Stimulated activated CD4-positive, alpha-beta T cell treated with anti-CD3 and anti-CD28 coated beads, TNF-alpha, amount 100 ng/mL, for 4 hours (primary cell): ENCODE results near the gene TPO.
"Not testable (repeated sequence)": the region's sequence is repeated elsewhere in the genome, so short reads cannot be mapped to it uniquely, and the experiment has no call there.

Experiments
- DNase-seq, 3 experiments: peaks; one replicate each; pipeline ENCODE4 v3.0.0-alpha.2; 2020; ENCODE audit warnings: low read depth in 3 of 3

TPO gene

GRCh38 chr2:1501991-1502390 lies 88.7 kb downstream of the TPO start:
- no peak for DNase-seq

- no peak for DNase-seq
These were observed 89.6 kb downstream of the TPO start for GRCh38 chr2:1502891-1503304.

- no peak for DNase-seq
These were observed 90.4 kb downstream of the TPO start for GRCh38 chr2:1503471-1504310.

GRCh38 chr2:1504311-1504750 lies 91.1 kb downstream of the TPO start:
- no peak for DNase-seq

GRCh38 chr2:1505031-1505441 lies 91.8 kb downstream of the TPO start:
- DNase-seq, result no peak

GRCh38 chr2:1509271-1510065 lies 96.2 kb downstream of the TPO start:
- DNase-seq, result no peak

- DNase-seq, result no peak
These were observed 96.9 kb downstream of the TPO start for GRCh38 chr2:1510176-1510575.

GRCh38 chr2:1511455-1511854 lies 98.2 kb downstream of the TPO start:
- DNase-seq, result no peak

GRCh38 chr2:1512321-1513289 lies 99.3 kb downstream of the TPO start:
- DNase-seq, result no peak

GRCh38 chr2:1514391-1515072 lies 101.3 kb downstream of the TPO start:
- DNase-seq, result no peak

GRCh38 chr2:1515073-1515430 lies 101.8 kb downstream of the TPO start:
- no peak for DNase-seq

- DNase-seq, result no peak
These were observed 102.9 kb downstream of the TPO start for GRCh38 chr2:1515986-1516797.

GRCh38 chr2:1516798-1517060 lies 103.5 kb downstream of the TPO start:
- no peak for DNase-seq

GRCh38 chr2:1517291-1517690 lies 104.0 kb downstream of the TPO start:
- not testable (repeated sequence) for DNase-seq

GRCh38 chr2:1517786-1518185 lies 104.5 kb downstream of the TPO start:
- no peak for DNase-seq

- DNase-seq, result no peak
These were observed 105.1 kb downstream of the TPO start for GRCh38 chr2:1518331-1518803.

GRCh38 chr2:1518867-1519530 lies 105.7 kb downstream of the TPO start:
- DNase-seq, result no peak

- no peak for DNase-seq
These were observed 108.1 kb downstream of the TPO start for GRCh38 chr2:1521191-1521877.
